H1 (cell line): ENCODE results near the gene FGD6. TPM values are rescaled to one million over a fixed set of nuclear protein-coding genes. Genes with fewer than 3 reads are reported as not detected.

Experiments
- CTCF ChIA-PET: fragments of 300-600 bp; sonication (Branson Sonifier 250); formaldehyde crosslinking; loops from one replicate; lab custom pipeline; 2021; ENCODE audit not compliant: partially characterized antibody; lab: Charles Lee
- POLR2A ChIA-PET: fragments of 300-600 bp; sonication (Branson Sonifier 250); formaldehyde crosslinking; loops from one replicate; lab custom pipeline; 2021; ENCODE audit warnings: inconsistent platforms; ENCODE audit not compliant: partially characterized antibody; lab: Charles Lee
- DNase-seq, 2 experiments: peaks; one replicate each; pipeline versions ENCODE4 v3.0.0 to v3.0.0-alpha.2; 2010 to 2022; ENCODE audit warnings: low spot score in 2 of 2, low read depth in 1 of 2, mixed read lengths in 1 of 2
- FAIRE-seq: peaks from 2 replicates; lab custom pipeline; 2011; peaks lifted over from hg19 to GRCh38; lab: Jason Lieb, UNC
- H2AFZ ChIP-seq: 2 replicates; pipeline ENCODE4 v1.8.1; 2012; ENCODE audit warnings: low read length, inconsistent platforms
- H2AK5ac ChIP-seq: 2 replicates; pipeline ENCODE4 v1.6.1; 2013; ENCODE audit warnings: low read depth, low read length
- H2BK120ac ChIP-seq: replicated peaks from 2 replicates; pipeline ENCODE3; 2013; ENCODE audit warnings: low read depth, low read length, inconsistent platforms
- H2BK12ac ChIP-seq: 2 replicates; pipeline ENCODE4 v1.6.1; 2013; ENCODE audit warnings: low read depth, low read length
- H2BK15ac ChIP-seq: 2 replicates; pipeline ENCODE4 v1.6.1; 2013; ENCODE audit warnings: low read length
- H2BK20ac ChIP-seq: 2 replicates; pipeline ENCODE4 v1.6.1; 2013; ENCODE audit warnings: low read length
- H2BK5ac ChIP-seq: 2 replicates; pipeline ENCODE4 v1.6.1; 2013; ENCODE audit warnings: low read depth, low read length
- H3K14ac ChIP-seq: 2 replicates; pipeline ENCODE4 v1.6.1; 2013; ENCODE audit warnings: inconsistent platforms; ENCODE audit not compliant: insufficient read length
- H3K18ac ChIP-seq: 2 replicates; pipeline ENCODE4 v1.6.1; 2013; ENCODE audit warnings: low read length; ENCODE audit errors: extremely low read depth
- H3K23ac ChIP-seq: 2 replicates; pipeline ENCODE4 v1.6.1; 2013; ENCODE audit warnings: inconsistent platforms; ENCODE audit not compliant: insufficient read length
- H3K23me2 ChIP-seq: 2 replicates; pipeline ENCODE4 v1.6.1; 2013; ENCODE audit warnings: low read depth, low read length
- H3K27ac ChIP-seq: 2 replicates; pipeline ENCODE4 v1.6.1; 2011; ENCODE audit warnings: low read depth, low read length, inconsistent platforms
- H3K27me3 ChIP-seq, 4 experiments: replicated peaks in 1 of 4; 1 replicate in 1 of 4; 2 replicates in 3 of 4; pipeline versions ENCODE4 v1.6.1 to v1.8.1; 2011 to 2013; ENCODE audit warnings: low read length in 3 of 4, mild to moderate bottlenecking in 3 of 4, inconsistent platforms in 2 of 4, mixed read lengths in 2 of 4, moderate library complexity in 1 of 4; ENCODE audit not compliant: control insufficient read depth in 3 of 4, insufficient read depth in 3 of 4; ENCODE audit errors: extremely low read depth in 1 of 4
- H3K36me3 ChIP-seq, 4 experiments: 2 replicates each; pipeline versions ENCODE4 v1.6.1 to v1.8.1; 2011 to 2013; ENCODE audit warnings: mild to moderate bottlenecking in 4 of 4, low read length in 3 of 4, moderate library complexity in 2 of 4, control low read depth in 1 of 4, inconsistent platforms in 1 of 4; ENCODE audit not compliant: insufficient read depth in 4 of 4, control insufficient read depth in 2 of 4
- H3K4ac ChIP-seq: replicated peaks from 2 replicates; pipeline ENCODE3; 2013; ENCODE audit warnings: low read length, low read depth, mixed read lengths, inconsistent platforms; ENCODE audit not compliant: insufficient read length
- H3K4me1 ChIP-seq, 4 experiments: replicated peaks in 1 of 4; 1 replicate in 1 of 4; 2 replicates in 3 of 4; pipeline versions ENCODE4 v1.6.1 to v1.8.1; 2011 to 2013; ENCODE audit warnings: low read length in 3 of 4, inconsistent platforms in 2 of 4, mixed read lengths in 1 of 4; ENCODE audit not compliant: insufficient read depth in 4 of 4, control insufficient read depth in 3 of 4
- H3K4me2 ChIP-seq, 2 experiments: 2 replicates each; pipeline versions ENCODE4 v1.6.1 to v1.8.1; 2011 to 2013; ENCODE audit warnings: low read depth in 2 of 2, low read length in 2 of 2, control low read depth in 1 of 2, inconsistent platforms in 1 of 2, mild to moderate bottlenecking in 1 of 2; ENCODE audit not compliant: insufficient read depth in 1 of 2
- H3K4me3 ChIP-seq, 4 experiments: fragments of 200-600, 300-600 bp in 1 of 4; sonication (generic), shearing (Covaris generic), sonication (Bioruptor Twin) in 1 of 4; 2 replicates each; pipeline versions ENCODE4 v1.5.1 to v1.8.1; 2011 to 2016; ENCODE audit warnings: low read length in 4 of 4, low read depth in 3 of 4, control low read depth in 2 of 4, inconsistent platforms in 2 of 4, mild to moderate bottlenecking in 2 of 4, mixed read lengths in 1 of 4, moderate library complexity in 1 of 4; ENCODE audit not compliant: insufficient read depth in 2 of 4; ENCODE audit errors: extremely low read depth in 1 of 4
- H3K56ac ChIP-seq: replicated peaks from 2 replicates; pipeline ENCODE3; 2013; ENCODE audit warnings: low read depth, mild to moderate bottlenecking, mixed read lengths, low read length, inconsistent platforms; ENCODE audit not compliant: insufficient read length
- H3K79me1 ChIP-seq: 2 replicates; pipeline ENCODE4 v1.6.1; 2013; ENCODE audit warnings: low read depth, low read length, control low read depth
- H3K79me2 ChIP-seq, 2 experiments: 2 replicates each; pipeline versions ENCODE4 v1.6.1 to v1.8.1; 2012 to 2013; ENCODE audit warnings: low read length in 2 of 2, mild to moderate bottlenecking in 2 of 2, inconsistent platforms in 1 of 2; ENCODE audit not compliant: insufficient read depth in 2 of 2, control insufficient read depth in 1 of 2
- H3K9ac ChIP-seq, 4 experiments: replicated peaks in 1 of 4; 1 replicate in 1 of 4; 2 replicates in 3 of 4; pipeline versions ENCODE4 v1.6.1 to v1.8.1; 2011 to 2013; ENCODE audit warnings: low read depth in 3 of 4, low read length in 3 of 4, control low read depth in 2 of 4, mild to moderate bottlenecking in 2 of 4, moderate library complexity in 2 of 4, inconsistent platforms in 1 of 4; ENCODE audit errors: extremely low read depth in 1 of 4
- H3K9me3 ChIP-seq, 2 experiments: 2 replicates each; pipeline versions ENCODE4 v1.6.1 to v1.8.1; 2012 to 2013; ENCODE audit warnings: mild to moderate bottlenecking in 2 of 2, moderate library complexity in 2 of 2, control low read depth in 1 of 2, inconsistent platforms in 1 of 2, low read depth in 1 of 2, low read length in 1 of 2, mixed read lengths in 1 of 2; ENCODE audit not compliant: insufficient read depth in 2 of 2
- H4K20me1 ChIP-seq, 2 experiments: replicated peaks in 1 of 2; 2 replicates each; pipeline versions ENCODE3 to v1.8.1; 2011 to 2013; ENCODE audit warnings: inconsistent platforms in 2 of 2, low read length in 2 of 2, mild to moderate bottlenecking in 1 of 2; ENCODE audit not compliant: insufficient read depth in 2 of 2, control insufficient read depth in 1 of 2
- H4K5ac ChIP-seq: 2 replicates; pipeline ENCODE4 v1.6.1; 2013; ENCODE audit warnings: low read length, low read depth, mixed read lengths, inconsistent platforms; ENCODE audit not compliant: insufficient read length
- H4K8ac ChIP-seq: 2 replicates; pipeline ENCODE4 v1.8.0; 2013; ENCODE audit warnings: mild to moderate bottlenecking, moderate library complexity, low read length, inconsistent platforms; ENCODE audit not compliant: insufficient read depth; ENCODE audit errors: extremely low read depth
- H4K91ac ChIP-seq: replicated peaks from 2 replicates; pipeline ENCODE3; 2013; ENCODE audit warnings: low read length, mixed read lengths, inconsistent platforms; ENCODE audit not compliant: insufficient read length
- POU5F1 ChIP-seq: IDR thresholded peaks from 2 replicates; pipeline ENCODE4 v1.6.1; 2011; ENCODE audit warnings: low read depth, mild to moderate bottlenecking, low read length, moderate library complexity
- YY1 ChIP-seq: IDR thresholded peaks from 2 replicates; pipeline ENCODE4 v1.6.1; 2011; ENCODE audit warnings: low read depth, mild to moderate bottlenecking, low read length
- WGBS, 2 experiments: shearing (Covaris generic) in 1 of 2; methylation state at CpG; one replicate each; pipeline versions ENCODE4 v1.1.6 to v1.1.7; 2013 to 2015; ENCODE audit warnings: low lambda C conversion rate in 2 of 2, mixed read lengths in 2 of 2, inconsistent platforms in 1 of 2, low coverage in 1 of 2, missing lambda C conversion rate in 1 of 2; ENCODE audit not compliant: insufficient replicate concordance in 2 of 2, insufficient coverage in 1 of 2, insufficient read length in 1 of 2; ENCODE audit errors: extremely low coverage in 1 of 2, missing lambda C conversion rate in 1 of 2; 5-methylcytosine and 5-hydroxymethylcytosine counted together
- polyA plus RNA-seq, 7 experiments: library from polyadenylated mRNA; depleted of rRNA in 3 of 7; stranded (reverse) in 5 of 7; unstranded in 2 of 7; fragments of >200 nt in 5 of 7; fragments of 200-250 nt in 2 of 7; gene quantifications; 1 replicate in 5 of 7; 2 replicates in 1 of 7; 4 replicates in 1 of 7; pipeline versions ENCODE4 v1.2.1 to v1.2.3, GENCODE V29; 2011 to 2013; ENCODE audit warnings: missing spikeins in 2 of 7, mixed read lengths in 2 of 7
- total RNA-seq: library from RNA; stranded (reverse); fragmentation: NEBNext Ultra II Directional; extraction: Animal tissue kit (Norgen Biotek cat#: 25700); gene quantifications from 2 replicates; pipeline ENCODE4 v1.2.1, GENCODE V29; 2021

The FGD6 gene
- total and polyA plus RNA-seq, 2 of the 8 experiments (the other 6 are each of a cell fraction or from before 2014, with no cell fraction given) = 12.2 to 24.3 TPM

GRCh38 chr12:95231190-95231589 lies 13.9 kb upstream of the FGD6 start:
- Histone ChIP-seq H3K4me2 (no peak overlapping the region), H4K8ac (no peak overlapping the region), H2AFZ (no peak overlapping the region), H3K79me2 (peaks cover 3 to 75% of the 10 kb centered on the region in 2 experiments), H2BK5ac (no peak overlapping the region)
- 75% methylated on average over 2 of the region's 2 CpGs; no CpG with 5 or more reads in 1 of the 2 experiments for WGBS, 2 experiments
- TF ChIP-seq POU5F1 (no peak), YY1 (0 out of 2 replicates have a peak, but pooled peaks have one; percentile 20)
- TF ChIP-seq, all 59 proteins: peak for 1
- H4K5ac ChIP-seq = no peak overlapping the region
- no peak overlapping the region for H2AK5ac ChIP-seq
- H3K23ac ChIP-seq = no peak overlapping the region
- no peak overlapping the region for H3K56ac ChIP-seq
- H3K18ac ChIP-seq = no peak overlapping the region
- no peak overlapping the region for H3K9ac ChIP-seq
- no peak overlapping the region for H3K27ac ChIP-seq
- no peak overlapping the region for H2BK15ac ChIP-seq
- H3K79me1 ChIP-seq = no peaks in the 10 kb centered on the region; the same call in 1 of the 2 replicates
- no peak overlapping the region for H2BK20ac ChIP-seq
- FAIRE-seq (no peak), DNase-seq (no peak)
- CTCF ChIA-PET = interaction anchor here (1.4 kb wide), 1 partner anchor 115 kb away, joined by 3 read pairs; no protein-coding TSS in a partner anchor
- no peak overlapping the region for H3K4ac ChIP-seq
- H3K27me3 ChIP-seq = no peaks in the 10 kb centered on the region
- no peaks in the 10 kb centered on the region for H3K4me1 ChIP-seq
- no peak overlapping the region for H2BK120ac ChIP-seq
- no peak overlapping the region for H2BK12ac ChIP-seq
- H3K36me3 ChIP-seq = peaks cover 0 to 7% (median 2%) of the 10 kb centered on the region in 4 experiments; a peak in 4 of 8 replicates
- no peak overlapping the region for H3K14ac ChIP-seq
- peaks cover 0 to 12% of the 10 kb centered on the region in 2 experiments; a peak in 1 of 4 replicates for H3K9me3 ChIP-seq
- H4K20me1 ChIP-seq = no peaks in the 10 kb centered on the region
- POLR2A ChIA-PET = interaction anchor here (0.6 to 4.5 kb wide), 2 partner anchors 14 to 358 kb away, joined by 3 to 17 read pairs; partner anchors contain the start of genes FGD6 and VEZT
- no peak overlapping the region for H4K91ac ChIP-seq
- H3K23me2 ChIP-seq = no peaks in the 10 kb centered on the region
- no peak overlapping the region for H3K4me3 ChIP-seq
